GM10266 (cell line): ENCODE data around the gene PDE10A.

Experiments used
- DNase-seq: peaks from one replicate; pipeline ENCODE4 v3.0.0; 2012; ENCODE audit errors: extremely low spot score
- TF ChIP-seq, protein P1 (sequence below): IDR thresholded peaks from 2 replicates; pipeline ENCODE4 v1.5.1; 2012; ENCODE audit warnings: mild to moderate bottlenecking, low read depth; ENCODE audit not compliant: control insufficient read depth, insufficient read depth; ENCODE audit errors: missing control alignments

The PDE10A gene

DNA sequence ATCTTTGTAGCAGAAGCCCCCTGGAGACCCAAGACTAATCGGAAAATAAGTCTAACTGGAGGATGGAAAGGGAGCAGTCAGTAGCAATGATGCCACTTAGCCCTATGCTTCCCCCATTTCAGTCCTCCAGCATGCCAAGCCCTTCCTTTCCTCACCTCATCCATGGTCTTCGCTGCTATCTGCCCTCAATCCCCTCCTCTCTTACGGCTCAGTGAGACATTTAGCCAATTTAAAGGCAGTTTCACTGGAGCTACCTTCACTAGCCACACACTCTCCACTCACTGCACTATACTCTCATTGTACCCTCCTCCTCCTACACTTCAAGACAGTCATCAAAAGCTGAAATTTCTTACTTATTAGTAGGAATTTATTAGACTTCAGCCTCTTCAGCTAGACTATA, 111.2 kb downstream of the PDE10A start:
- no peak for DNase-seq
- TF ChIP-seq, protein P1, sequence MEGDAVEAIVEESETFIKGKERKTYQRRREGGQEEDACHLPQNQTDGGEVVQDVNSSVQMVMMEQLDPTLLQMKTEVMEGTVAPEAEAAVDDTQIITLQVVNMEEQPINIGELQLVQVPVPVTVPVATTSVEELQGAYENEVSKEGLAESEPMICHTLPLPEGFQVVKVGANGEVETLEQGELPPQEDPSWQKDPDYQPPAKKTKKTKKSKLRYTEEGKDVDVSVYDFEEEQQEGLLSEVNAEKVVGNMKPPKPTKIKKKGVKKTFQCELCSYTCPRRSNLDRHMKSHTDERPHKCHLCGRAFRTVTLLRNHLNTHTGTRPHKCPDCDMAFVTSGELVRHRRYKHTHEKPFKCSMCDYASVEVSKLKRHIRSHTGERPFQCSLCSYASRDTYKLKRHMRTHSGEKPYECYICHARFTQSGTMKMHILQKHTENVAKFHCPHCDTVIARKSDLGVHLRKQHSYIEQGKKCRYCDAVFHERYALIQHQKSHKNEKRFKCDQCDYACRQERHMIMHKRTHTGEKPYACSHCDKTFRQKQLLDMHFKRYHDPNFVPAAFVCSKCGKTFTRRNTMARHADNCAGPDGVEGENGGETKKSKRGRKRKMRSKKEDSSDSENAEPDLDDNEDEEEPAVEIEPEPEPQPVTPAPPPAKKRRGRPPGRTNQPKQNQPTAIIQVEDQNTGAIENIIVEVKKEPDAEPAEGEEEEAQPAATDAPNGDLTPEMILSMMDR: no peak

GRCh38 chr6:165548450-165548849, 114.6 kb downstream of the PDE10A start:
- no peak for DNase-seq
- TF ChIP-seq, protein P1: no peak

DNA sequence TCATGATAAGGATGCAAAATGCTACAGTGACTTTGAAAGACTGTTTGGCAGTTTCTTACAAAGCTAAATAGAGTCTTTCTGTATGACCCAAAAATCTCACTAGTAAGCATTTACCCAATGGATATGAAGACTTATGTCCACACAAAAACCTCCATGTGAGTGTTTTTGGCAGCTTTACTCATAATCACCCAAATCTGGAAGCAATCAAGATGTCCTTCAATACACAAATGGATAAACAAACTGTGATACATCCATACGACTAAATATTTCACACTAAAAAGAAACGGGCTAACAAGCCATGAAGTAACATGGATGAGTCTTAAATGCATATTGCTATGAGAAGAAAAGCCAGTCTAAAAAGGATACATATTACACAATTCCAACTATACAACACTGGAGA, 117.2 kb downstream of the PDE10A start:
- TF ChIP-seq, protein P1: no peak
- no peak for DNase-seq

GRCh38 chr6:165543781-165544180, 119.3 kb downstream of the PDE10A start:
- TF ChIP-seq, protein P1: no peak
- DNase-seq: no peak

- DNase-seq: no peak
- TF ChIP-seq, protein P1: no peak
These were observed 126.1 kb downstream of the PDE10A start for GRCh38 chr6:165536911-165537310.

DNA sequence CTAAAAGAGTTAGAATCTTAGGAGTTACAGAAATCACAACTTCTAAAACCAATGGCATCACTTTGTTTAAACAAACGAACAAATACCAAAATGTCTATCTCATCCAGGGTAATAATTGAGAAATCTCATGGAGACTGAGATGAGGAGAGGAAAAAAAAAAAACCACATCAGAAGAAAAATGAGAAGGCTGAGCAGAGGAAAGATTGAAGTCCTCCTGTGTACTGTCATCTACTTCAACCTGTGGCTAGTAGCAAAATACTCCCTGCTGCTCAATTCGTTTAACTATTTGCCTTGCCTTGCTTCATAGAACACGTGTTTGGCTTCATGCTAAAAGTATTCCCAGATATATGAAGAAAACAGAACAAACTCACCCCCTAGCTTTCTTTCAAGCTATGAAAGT, 143.7 kb downstream of the PDE10A start:
- no peak for DNase-seq
- TF ChIP-seq, protein P1: no peak

- DNase-seq: no peak
- TF ChIP-seq, protein P1: no peak
These were observed 146.9 kb downstream of the PDE10A start for GRCh38 chr6:165515963-165516624.
